Endothelial cell of umbilical vein (primary cell): ENCODE measurements around the gene RABEP2. TPM values are rescaled to one million over a fixed set of nuclear protein-coding genes. Genes with fewer than 3 reads are reported as not detected.
A peak's percentile ranks its signal among the peaks of the same experiment; 100 is the strongest.

Source experiments
- BruUV-seq: library from RNA; stranded (reverse); fragments of 400-500 nt; replicated peaks from 2 replicates; lab custom pipeline; 2021; lab: Mats Ljungman, UMichigan
- CTCF ChIA-PET: fragments of 300-600, 350-600 bp; sonication (Branson Sonifier 250); formaldehyde crosslinking; loops from one replicate; lab custom pipeline; 2021; ENCODE audit warnings: antibody characterized with exemption, inconsistent platforms; lab: Charles Lee
- POLR2A ChIA-PET: fragments of 300-600, 350-600 bp; sonication (Branson Sonifier 250); formaldehyde crosslinking; loops from one replicate; lab custom pipeline; 2021; ENCODE audit warnings: antibody characterized with exemption, inconsistent platforms; lab: Charles Lee
- DNase-seq: peaks from one replicate; pipeline ENCODE4 v3.0.0-alpha.2; 2011; ENCODE audit warnings: low read depth, low spot score
- FAIRE-seq: peaks from 2 replicates; lab custom pipeline; 2011; peaks lifted over from hg19 to GRCh38; lab: Jason Lieb, UNC
- H2AFZ ChIP-seq: 2 replicates; pipeline ENCODE4 v1.6.0; 2012; ENCODE audit warnings: low read depth, low read length, control low read depth, inconsistent platforms
- H3K27ac ChIP-seq: 2 replicates; pipeline ENCODE4 v1.5.1; 2011; ENCODE audit warnings: low read depth, mild to moderate bottlenecking, control low read depth, low read length, moderate library complexity; ENCODE audit not compliant: insufficient read depth
- H3K27me3 ChIP-seq, 2 experiments: 2 replicates each; pipeline versions ENCODE4 v1.6.0 to v1.6.1; 2011; ENCODE audit warnings: low read length in 2 of 2, mixed read lengths in 1 of 2; ENCODE audit not compliant: control insufficient read depth in 2 of 2, insufficient read depth in 2 of 2
- H3K36me3 ChIP-seq, 2 experiments: 2 replicates in 1 of 2; 3 replicates in 1 of 2; pipeline ENCODE4 v1.5.1; 2011; ENCODE audit warnings: low read length in 2 of 2, mild to moderate bottlenecking in 1 of 2, moderate library complexity in 1 of 2; ENCODE audit not compliant: control insufficient read depth in 2 of 2, insufficient read depth in 2 of 2; ENCODE audit errors: extremely low read depth in 1 of 2
- H3K4me1 ChIP-seq: 3 replicates; pipeline ENCODE4 v1.5.1; 2011; ENCODE audit warnings: mild to moderate bottlenecking, low read length; ENCODE audit not compliant: control insufficient read depth, insufficient read depth; ENCODE audit errors: extremely low read depth
- H3K4me2 ChIP-seq: 2 replicates; pipeline ENCODE4 v1.6.1; 2011; ENCODE audit warnings: low read length, control low read depth, mixed read lengths; ENCODE audit not compliant: insufficient read depth
- H3K4me3 ChIP-seq, 3 experiments: fragments of 200-600 bp in 1 of 3; sonication (generic), shearing (Covaris generic) in 1 of 3; replicated peaks in 1 of 3; 2 replicates each; pipeline ENCODE4 v1.5.1; 2011 to 2016; ENCODE audit warnings: control low read depth in 3 of 3, low read length in 3 of 3, mild to moderate bottlenecking in 2 of 3, inconsistent platforms in 1 of 3, low read depth in 1 of 3, moderate library complexity in 1 of 3; ENCODE audit not compliant: insufficient read depth in 1 of 3
- H3K79me2 ChIP-seq: 2 replicates; pipeline ENCODE4 v1.6.0; 2012; ENCODE audit warnings: low read length, inconsistent platforms; ENCODE audit not compliant: control insufficient read depth, insufficient read depth
- H3K9ac ChIP-seq: replicated peaks from 2 replicates; pipeline ENCODE3; 2011; ENCODE audit warnings: low read length, control low read depth; ENCODE audit not compliant: insufficient read depth; ENCODE audit errors: extremely low read depth
- H3K9me1 ChIP-seq: replicated peaks from 3 replicates; pipeline ENCODE4 v1.6.0; 2011; ENCODE audit warnings: mild to moderate bottlenecking, low read length; ENCODE audit not compliant: control insufficient read depth, insufficient read depth; ENCODE audit errors: extremely low read depth
- H3K9me3 ChIP-seq: replicated peaks from 2 replicates; pipeline ENCODE4 v1.5.1; 2012; ENCODE audit warnings: low read length, inconsistent platforms; ENCODE audit not compliant: control insufficient read depth, insufficient read depth
- H4K20me1 ChIP-seq: replicated peaks from 2 replicates; pipeline ENCODE3; 2011; ENCODE audit warnings: mild to moderate bottlenecking, low read length; ENCODE audit not compliant: control insufficient read depth, insufficient read depth; ENCODE audit errors: extremely low read depth
- EZH2 ChIP-seq: IDR thresholded peaks from 2 replicates; pipeline ENCODE4 v1.6.1; 2012; ENCODE audit warnings: borderline replicate concordance, low read depth, mild to moderate bottlenecking, moderate library complexity, low read length, inconsistent platforms; ENCODE audit not compliant: severe bottlenecking
- FOS ChIP-seq: IDR thresholded peaks from 2 replicates; pipeline ENCODE4 v1.6.1; 2011; ENCODE audit warnings: mild to moderate bottlenecking, low read length, moderate library complexity, borderline replicate concordance; ENCODE audit not compliant: insufficient read depth
- GATA2 ChIP-seq: IDR thresholded peaks from 2 replicates; pipeline ENCODE4 v1.7.0; 2011; ENCODE audit warnings: low read depth, mild to moderate bottlenecking, moderate library complexity, mixed read lengths, low read length; ENCODE audit not compliant: insufficient read length, insufficient read depth
- JUN ChIP-seq: IDR thresholded peaks from 2 replicates; pipeline ENCODE4 v1.6.1; 2011; ENCODE audit warnings: borderline replicate concordance, low read depth; ENCODE audit not compliant: insufficient read length, insufficient read depth
- MYC ChIP-seq: IDR thresholded peaks from one replicate; pipeline ENCODE4 v1.6.1; 2011; ENCODE audit warnings: mild to moderate bottlenecking, low read depth, low read length
- POLR2A ChIP-seq: IDR thresholded peaks from 2 replicates; pipeline ENCODE4 v1.6.1; 2012; ENCODE audit warnings: low read depth, mild to moderate bottlenecking, control low read depth, low read length
- POLR2AphosphoS5 ChIP-seq: IDR thresholded peaks from 2 replicates; pipeline ENCODE4 v1.6.1; 2012; ENCODE audit warnings: low read depth, mild to moderate bottlenecking, control low read depth, low read length, moderate library complexity; ENCODE audit not compliant: insufficient read depth
- dilution Hi-C: fragments of 300-500 bp; cut with MboI; formaldehyde crosslinking; loops from one replicate; pipeline ENCODE4 v1.15.0; 2019; ENCODE audit warnings: low sequenced_read_pairs; ENCODE audit not compliant: extremely low pct_ligation_motif_present
- intact Hi-C: fragments of 100-400 bp; cut with micrococcal nuclease; formaldehyde crosslinking; loops from one replicate; pipeline ENCODE4 v1.10.0; 2022
- polyA plus RNA-seq, 4 experiments: library from polyadenylated mRNA; depleted of rRNA in 3 of 4; stranded (reverse) in 3 of 4; unstranded in 1 of 4; fragments of >200 nt; gene quantifications; 2 replicates each; pipeline versions ENCODE4 v1.2.1 to v1.2.3, GENCODE V29; 2011 to 2012; ENCODE audit warnings: missing spikeins in 1 of 4
- total RNA-seq: library from RNA; stranded (reverse); gene quantifications from 2 replicates; pipeline ENCODE4 v1.2.3, GENCODE V29; 2021
- TF ChIP-seq, protein P1 (sequence below), 2 donors: IDR thresholded peaks; 1 replicate in 1 of 2; 2 replicates in 1 of 2; pipeline ENCODE4 v1.5.1; 2011; ENCODE audit warnings: low read length in 2 of 2, mild to moderate bottlenecking in 2 of 2, moderate library complexity in 2 of 2, control low read depth in 1 of 2, inconsistent platforms in 1 of 2, low read depth in 1 of 2; ENCODE audit not compliant: insufficient read depth in 1 of 2; ENCODE audit errors: extremely low read depth in 1 of 2
- TF ChIP-seq, protein P2 (sequence below): IDR thresholded peaks from 2 replicates; pipeline ENCODE4 v1.6.1; 2011; ENCODE audit not compliant: insufficient read depth, insufficient read length

Gene RABEP2
- total and polyA plus RNA-seq, 2 donors (not counting 3 experiments of a cell fraction or from before 2014, with no cell fraction given): 25.9 to 37.4 TPM

DNA sequence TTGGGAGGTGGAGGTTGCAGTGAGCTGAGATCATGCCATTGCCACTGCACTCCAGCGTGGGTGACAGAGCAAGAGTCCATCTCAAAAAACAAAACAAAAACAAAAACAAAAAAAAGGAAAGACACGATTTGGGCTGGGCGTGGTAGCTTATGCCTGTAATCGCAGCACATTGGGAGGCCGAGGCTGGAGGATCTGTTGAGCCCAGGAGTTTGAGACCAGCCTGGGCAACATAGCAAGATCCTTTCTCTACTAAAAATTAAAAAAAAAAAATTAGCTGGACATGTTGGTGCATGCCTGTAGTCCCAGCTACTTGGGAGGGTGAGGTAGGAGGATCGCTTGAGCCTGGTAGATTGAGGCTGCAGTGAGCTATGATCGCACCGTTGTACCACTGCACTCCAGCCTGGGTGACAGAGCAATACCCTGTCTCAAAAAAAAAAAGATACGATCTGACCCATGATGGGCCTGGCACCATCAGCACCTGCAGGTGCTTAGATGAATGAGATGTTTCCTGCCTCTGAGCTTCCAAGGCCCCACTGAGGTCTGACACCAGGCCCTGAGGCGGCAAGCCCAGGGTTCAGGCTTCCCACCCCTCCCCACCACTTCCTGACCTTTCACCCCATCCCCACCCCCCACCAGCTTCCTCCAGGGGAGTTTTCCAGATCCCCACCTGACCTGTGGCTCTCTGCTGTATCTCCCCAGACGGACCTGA lies 25.0 kb downstream of the RABEP2 start:
- Histone ChIP-seq H2AFZ (no peak overlapping the region), H3K27ac (no peak overlapping the region), H3K4me1 (no peaks in the 10 kb centered on the region), H3K27me3 (no peaks in the 10 kb centered on the region), H3K9me3 (no peaks in the 10 kb centered on the region), H3K4me3 (no peak overlapping the region), H3K9ac (no peak overlapping the region), H3K79me2 (no peaks in the 10 kb centered on the region), H3K36me3 (peaks cover 0 to 2% of the 10 kb centered on the region in 2 experiments), H3K9me1 (no peaks in the 10 kb centered on the region), H3K4me2 (no peak overlapping the region), H4K20me1 (no peaks in the 10 kb centered on the region)
- DNase-seq (no peak), FAIRE-seq (peak; percentile 18)
- ChIA-PET POLR2A (no interaction called here), CTCF (interaction anchor here (1.8 kb wide), 1 partner anchor 45 kb away, joined by 4 read pairs; no protein-coding TSS in a partner anchor)
- TF ChIP-seq FOS: no peak
- TF ChIP-seq JUN: no peak
- TF ChIP-seq, protein P1, sequence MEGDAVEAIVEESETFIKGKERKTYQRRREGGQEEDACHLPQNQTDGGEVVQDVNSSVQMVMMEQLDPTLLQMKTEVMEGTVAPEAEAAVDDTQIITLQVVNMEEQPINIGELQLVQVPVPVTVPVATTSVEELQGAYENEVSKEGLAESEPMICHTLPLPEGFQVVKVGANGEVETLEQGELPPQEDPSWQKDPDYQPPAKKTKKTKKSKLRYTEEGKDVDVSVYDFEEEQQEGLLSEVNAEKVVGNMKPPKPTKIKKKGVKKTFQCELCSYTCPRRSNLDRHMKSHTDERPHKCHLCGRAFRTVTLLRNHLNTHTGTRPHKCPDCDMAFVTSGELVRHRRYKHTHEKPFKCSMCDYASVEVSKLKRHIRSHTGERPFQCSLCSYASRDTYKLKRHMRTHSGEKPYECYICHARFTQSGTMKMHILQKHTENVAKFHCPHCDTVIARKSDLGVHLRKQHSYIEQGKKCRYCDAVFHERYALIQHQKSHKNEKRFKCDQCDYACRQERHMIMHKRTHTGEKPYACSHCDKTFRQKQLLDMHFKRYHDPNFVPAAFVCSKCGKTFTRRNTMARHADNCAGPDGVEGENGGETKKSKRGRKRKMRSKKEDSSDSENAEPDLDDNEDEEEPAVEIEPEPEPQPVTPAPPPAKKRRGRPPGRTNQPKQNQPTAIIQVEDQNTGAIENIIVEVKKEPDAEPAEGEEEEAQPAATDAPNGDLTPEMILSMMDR (IDR thresholded peaks at IDR 0.05; ENCODE audit: extremely low read depth in 1 of 2, insufficient read depth in 1 of 2, low read depth in 1 of 2, low read length in 2 of 2): no peak
- no peak for TF ChIP-seq POLR2AphosphoS5
- no peak for TF ChIP-seq MYC
- no peak for TF ChIP-seq POLR2A
- TF ChIP-seq, protein P2, sequence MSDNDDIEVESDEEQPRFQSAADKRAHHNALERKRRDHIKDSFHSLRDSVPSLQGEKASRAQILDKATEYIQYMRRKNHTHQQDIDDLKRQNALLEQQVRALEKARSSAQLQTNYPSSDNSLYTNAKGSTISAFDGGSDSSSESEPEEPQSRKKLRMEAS: no peak
- TF ChIP-seq EZH2: no peak
- TF ChIP-seq GATA2: no peak
- intact Hi-C loops (no loop called here), dilution Hi-C loops (no loop called here)
- no TSS peak for BruUV-seq
